ENCODE data around the gene CCDC71L.

CCDC71L gene

GRCh38 chr7:106658316-106659165, 2.4 kb downstream of the CCDC71L start:
- DNase-seq = no peak

GRCh38 chr7:106657085-106657991, 3.6 kb downstream of the CCDC71L start:
- no peak for DNase-seq

GRCh38 chr7:106655703-106656498, 5.1 kb downstream of the CCDC71L start:
- no peak for DNase-seq

- DNase-seq = no peak
These were observed 7.5 kb downstream of the CCDC71L start for GRCh38 chr7:106653488-106653887.

- DNase-seq = no peak
These were observed 8.0 kb downstream of the CCDC71L start for GRCh38 chr7:106652909-106653308.

- DNase-seq = no peak
These were observed 8.9 kb downstream of the CCDC71L start for GRCh38 chr7:106652092-106652491.

- no peak for DNase-seq
These were observed 14.7 kb downstream of the CCDC71L start for GRCh38 chr7:106646256-106646655.

GRCh38 chr7:106644999-106645398, 16.0 kb downstream of the CCDC71L start:
- peak; percentile 12 for DNase-seq

- DNase-seq = no peak
These were observed 17.6 kb downstream of the CCDC71L start for GRCh38 chr7:106643216-106644000.

- DNase-seq = no peak
These were observed 19.5 kb downstream of the CCDC71L start for GRCh38 chr7:106641416-106641815.

GRCh38 chr7:106640368-106641141, 20.4 kb downstream of the CCDC71L start:
- no peak for DNase-seq

GRCh38 chr7:106639476-106640334, 21.3 kb downstream of the CCDC71L start:
- no peak for DNase-seq

GRCh38 chr7:106635411-106635810, 25.5 kb downstream of the CCDC71L start:
- DNase-seq = no peak

GRCh38 chr7:106634958-106635357, 26.0 kb downstream of the CCDC71L start:
- DNase-seq = no peak

GRCh38 chr7:106630648-106631047, 30.3 kb downstream of the CCDC71L start:
- no peak for DNase-seq

- no peak for DNase-seq
These were observed 31.4 kb downstream of the CCDC71L start for GRCh38 chr7:106629516-106629915.

GRCh38 chr7:106626376-106627164, 34.4 kb downstream of the CCDC71L start:
- DNase-seq = no peak

GRCh38 chr7:106625678-106626301, 35.2 kb downstream of the CCDC71L start:
- DNase-seq = no peak

GRCh38 chr7:106623853-106624252, 37.1 kb downstream of the CCDC71L start:
- no peak for DNase-seq
